Measurements from ENCODE around the gene AGRP.

GRCh38 chr16:67528222-67528869 lies 45.0 kb upstream of the AGRP start, which contains the start of gene RIPOR1:
- TF ChIP-seq POLR2A (IDR thresholded peaks at IDR 0.05) (no peak), EP300 (IDR thresholded peaks at IDR 0.05) (no peak), CTCF (IDR thresholded peaks at IDR 0.05) (no peak)

All from sigmoid colon (tissue), 4 donors.